AG09309 (cell line): Measurements from ENCODE around the gene HECW1.

Source experiments
- DNase-seq: peaks from one replicate; pipeline ENCODE4 v3.0.0-alpha.2; 2010; ENCODE audit warnings: low read depth
- H3K4me3 ChIP-seq: 2 replicates; pipeline ENCODE4 v1.5.1; 2011; ENCODE audit warnings: mild to moderate bottlenecking, low read depth, low read length, moderate library complexity; ENCODE audit not compliant: control insufficient read depth
- CTCF ChIP-seq: IDR thresholded peaks from 2 replicates; pipeline ENCODE4 v1.5.1; 2011; ENCODE audit warnings: mild to moderate bottlenecking, low read depth, low read length, inconsistent platforms; ENCODE audit not compliant: insufficient read depth, control insufficient read depth; ENCODE audit errors: missing control alignments

The HECW1 gene

GRCh38 chr7:43077732-43078391 is 34.6 kb upstream of the HECW1 start:
- TF ChIP-seq CTCF: no peak
- no peak overlapping the region for H3K4me3 ChIP-seq
- DNase-seq: no peak

GRCh38 chr7:43078794-43079193 is 33.7 kb upstream of the HECW1 start:
- TF ChIP-seq CTCF: no peak
- H3K4me3 ChIP-seq: no peak overlapping the region
- no peak for DNase-seq

- no peak for DNase-seq
- TF ChIP-seq CTCF: no peak
- no peak overlapping the region for H3K4me3 ChIP-seq
These were observed 30.8 kb upstream of the HECW1 start for GRCh38 chr7:43081603-43082002.

- no peak overlapping the region for H3K4me3 ChIP-seq
These were observed 29.3 kb upstream of the HECW1 start for GRCh38 chr7:43083106-43083505.

GRCh38 chr7:43085017-43085416 is 27.4 kb upstream of the HECW1 start:
- no peak overlapping the region for H3K4me3 ChIP-seq
- DNase-seq: no peak
- no peak for TF ChIP-seq CTCF

More at GRCh38 chr7:43083106-43083505, 29.3 kb upstream of the HECW1 start:
- DNase-seq: no peak
- no peak for TF ChIP-seq CTCF

GRCh38 chr7:43085992-43086391 is 26.5 kb upstream of the HECW1 start:
- DNase-seq: no peak
- no peak overlapping the region for H3K4me3 ChIP-seq
- no peak for TF ChIP-seq CTCF
